ENCODE measurements around the gene RTBDN. TPM values are rescaled to one million over a fixed set of nuclear protein-coding genes. Genes with fewer than 3 reads are reported as not detected.
"Not testable (repeated sequence)": the region's sequence is repeated elsewhere in the genome, so short reads cannot be mapped to it uniquely, and the experiment has no call there.

The RTBDN gene
- total RNA-seq, 4 donors from 2014 or later: not detected

- no peaks in the 10 kb centered on the region for H3K4me1 ChIP-seq
- H3K36me3 ChIP-seq: no peaks in the 10 kb centered on the region
- peaks cover 0 to 15% of the 10 kb centered on the region in 2 donors for H3K27me3 ChIP-seq
- peak; percentile 81 to 87 for DNase-seq
- H3K9me3 ChIP-seq: no peaks in the 10 kb centered on the region
- intact Hi-C loops (cut with DNase I; ENCODE audit: low total_unique reads): loop anchor here (2.0 kb wide), 1 partner anchor 49 kb away; no protein-coding TSS in a partner anchor
- no peak overlapping the region for H3K27ac ChIP-seq
- no peak overlapping the region for H3K4me3 ChIP-seq
- TF ChIP-seq POLR2A (IDR thresholded peaks at IDR 0.05): peak in 1 of 2 donors; percentile 15
- peak; percentile 91 to 99 (median 99) for TF ChIP-seq CTCF (IDR thresholded peaks at IDR 0.05)
Observed at GRCh38 chr19:12847159-12848139, 13.1 kb upstream of the RTBDN start.

- not testable (repeated sequence) for DNase-seq, H3K4me1 ChIP-seq, H3K27ac ChIP-seq, H3K4me3 ChIP-seq, H3K9me3 ChIP-seq, H3K36me3 ChIP-seq
- intact Hi-C loops (cut with DNase I; ENCODE audit: low total_unique reads): loop anchor here (2.0 kb wide), 1 partner anchor 48 kb away; no protein-coding TSS in a partner anchor
- peaks cover 0 to 17% of the 10 kb centered on the region in 2 donors for H3K27me3 ChIP-seq
Observed at GRCh38 chr19:12846613-12847012, 12.2 kb upstream of the RTBDN start.

GRCh38 chr19:12843999-12844732 lies 9.8 kb upstream of the RTBDN start:
- DNase-seq: no peak
- peaks cover 16 to 30% of the 10 kb centered on the region in 2 donors for H3K27me3 ChIP-seq
- H3K9me3 ChIP-seq: no peaks in the 10 kb centered on the region
- no peak for TF ChIP-seq CTCF (IDR thresholded peaks at IDR 0.05)
- H3K27ac ChIP-seq: no peak overlapping the region
- peaks cover 0 to 6% of the 10 kb centered on the region in 2 donors for H3K4me1 ChIP-seq
- intact Hi-C loops (cut with DNase I; ENCODE audit: low total_unique reads): loop anchor here (5.0 kb wide), 1 partner anchor 77 kb away; no protein-coding TSS in a partner anchor
- H3K36me3 ChIP-seq: no peaks in the 10 kb centered on the region
- no peak overlapping the region for H3K4me3 ChIP-seq

GRCh38 chr19:12843328-12843727 lies 8.9 kb upstream of the RTBDN start:
- TF ChIP-seq POLR2A (IDR thresholded peaks at IDR 0.05) (no peak), CTCF (IDR thresholded peaks at IDR 0.05) (no peak)
- intact Hi-C loops (cut with DNase I; ENCODE audit: low total_unique reads): loop anchor here (5.0 kb wide), 1 partner anchor 76 kb away; no protein-coding TSS in a partner anchor
- Histone ChIP-seq H3K27ac (no peak overlapping the region), H3K4me3 (no peak overlapping the region), H3K4me1 (peaks cover 0 to 12% of the 10 kb centered on the region in 2 donors), H3K27me3 (peaks cover 22 to 37% of the 10 kb centered on the region in 2 donors), H3K9me3 (no peaks in the 10 kb centered on the region), H3K36me3 (no peaks in the 10 kb centered on the region)
- no peak for DNase-seq

- H3K36me3 ChIP-seq: no peaks in the 10 kb centered on the region
- no peak for TF ChIP-seq POLR2A (IDR thresholded peaks at IDR 0.05)
- TF ChIP-seq CTCF (IDR thresholded peaks at IDR 0.05): no peak
- DNase-seq: no peak
- H3K4me3 ChIP-seq: no peak overlapping the region
- peaks cover 0 to 16% of the 10 kb centered on the region in 2 donors for H3K4me1 ChIP-seq
- H3K27me3 ChIP-seq: peaks cover 25 to 43% of the 10 kb centered on the region in 2 donors
- no peaks in the 10 kb centered on the region for H3K9me3 ChIP-seq
- no peak overlapping the region for H3K27ac ChIP-seq
- intact Hi-C loops (cut with DNase I; ENCODE audit: low total_unique reads): loop anchor here (5.0 kb wide), 1 partner anchor 75 kb away; no protein-coding TSS in a partner anchor
Observed at GRCh38 chr19:12842511-12842910, 8.1 kb upstream of the RTBDN start.
